Prostate gland (tissue), 2 donors: Measurements from ENCODE around the gene EPM2A.
"Not testable (repeated sequence)": the region's sequence is repeated elsewhere in the genome, so short reads cannot be mapped to it uniquely, and the experiment has no call there.

Experiments
- CTCF ChIP-seq, 4 experiments: fragments of 200-600 bp in 2 of 4; fragments of 450-650 bp in 2 of 4; sonication (generic) in 2 of 4; IDR thresholded peaks; 1 replicate in 3 of 4; 2 replicates in 1 of 4; pipeline ENCODE4 v1.5.1; 2016 to 2019; ENCODE audit warnings: antibody characterized with exemption in 4 of 4, mild to moderate bottlenecking in 2 of 4, moderate library complexity in 2 of 4
- POLR2A ChIP-seq: fragments of 450-650 bp; IDR thresholded peaks from one replicate; pipeline ENCODE4 v1.6.1; 2016; ENCODE audit warnings: antibody characterized with exemption, mild to moderate bottlenecking
- POLR2AphosphoS5 ChIP-seq: sonication (generic); formaldehyde crosslinking; IDR thresholded peaks from one replicate; pipeline ENCODE4 v1.6.1; 2017; ENCODE audit warnings: antibody characterized with exemption

GRCh38 chr6:145739685-145740084 is 4.4 kb upstream of the EPM2A start:
- TF ChIP-seq CTCF (IDR thresholded peaks at IDR 0.05); POLR2A; POLR2AphosphoS5: not testable (repeated sequence)
